Activated CD4-positive, CD25-positive, alpha-beta regulatory T cell (primary cell): ENCODE data around the gene NNAT.

Source experiments
- DNase-seq, 4 experiments: peaks; one replicate each; lab custom pipeline; 2025; lab: John Stamatoyannopoulos, UW

The NNAT gene

DNA sequence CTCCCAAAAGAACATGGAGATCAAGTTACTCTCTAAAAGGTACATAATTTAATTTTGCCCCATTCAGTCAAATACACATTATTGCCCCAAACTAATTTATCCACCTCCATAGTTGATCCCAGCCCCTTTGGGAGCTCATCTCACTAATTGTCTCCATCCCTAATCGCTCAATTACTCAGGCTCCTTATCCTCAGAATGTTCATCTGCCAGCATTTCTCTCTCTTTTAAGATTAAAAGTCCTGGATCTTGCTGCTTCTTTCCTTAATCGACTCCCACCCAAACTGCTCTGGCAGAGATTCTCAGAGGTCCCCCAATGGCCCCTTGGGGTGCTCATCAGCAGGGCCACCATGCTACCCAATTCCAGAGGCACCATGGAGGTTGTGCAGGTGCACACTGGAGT is 18.4 kb upstream of the NNAT start:
- no peak for DNase-seq

DNA sequence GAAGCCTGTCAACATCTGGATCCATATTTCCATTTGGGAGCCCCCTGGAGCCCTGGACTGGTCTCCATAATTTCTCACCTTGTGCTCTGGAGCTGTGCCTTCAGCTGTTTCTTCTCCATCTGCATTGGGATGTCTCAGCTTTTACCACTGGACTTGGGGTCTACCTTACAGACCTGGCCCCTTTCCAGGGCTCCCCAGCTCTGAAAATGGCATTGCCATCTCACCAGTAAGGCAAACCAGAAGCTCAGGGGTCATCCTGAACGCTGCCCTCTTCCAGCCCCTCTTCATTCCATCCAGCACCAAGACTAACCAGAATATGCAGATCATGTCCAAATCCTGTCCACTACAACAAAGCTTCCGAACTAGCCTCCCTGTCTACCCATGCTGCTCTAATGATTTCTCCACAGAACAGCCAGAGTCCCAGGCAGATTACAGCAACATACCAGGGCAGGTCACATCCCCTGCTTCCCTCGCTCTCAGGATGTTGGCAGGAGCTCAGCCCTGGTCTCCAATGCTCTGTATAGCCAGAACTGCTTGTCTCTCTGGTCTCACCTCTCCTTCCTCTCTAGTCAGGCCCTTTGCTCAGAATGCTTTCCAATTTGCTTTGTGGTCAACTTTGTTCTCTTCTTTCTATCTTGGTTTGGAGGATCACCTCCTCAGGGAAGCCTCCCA is 17.7 kb upstream of the NNAT start:
- no peak for DNase-seq

DNA sequence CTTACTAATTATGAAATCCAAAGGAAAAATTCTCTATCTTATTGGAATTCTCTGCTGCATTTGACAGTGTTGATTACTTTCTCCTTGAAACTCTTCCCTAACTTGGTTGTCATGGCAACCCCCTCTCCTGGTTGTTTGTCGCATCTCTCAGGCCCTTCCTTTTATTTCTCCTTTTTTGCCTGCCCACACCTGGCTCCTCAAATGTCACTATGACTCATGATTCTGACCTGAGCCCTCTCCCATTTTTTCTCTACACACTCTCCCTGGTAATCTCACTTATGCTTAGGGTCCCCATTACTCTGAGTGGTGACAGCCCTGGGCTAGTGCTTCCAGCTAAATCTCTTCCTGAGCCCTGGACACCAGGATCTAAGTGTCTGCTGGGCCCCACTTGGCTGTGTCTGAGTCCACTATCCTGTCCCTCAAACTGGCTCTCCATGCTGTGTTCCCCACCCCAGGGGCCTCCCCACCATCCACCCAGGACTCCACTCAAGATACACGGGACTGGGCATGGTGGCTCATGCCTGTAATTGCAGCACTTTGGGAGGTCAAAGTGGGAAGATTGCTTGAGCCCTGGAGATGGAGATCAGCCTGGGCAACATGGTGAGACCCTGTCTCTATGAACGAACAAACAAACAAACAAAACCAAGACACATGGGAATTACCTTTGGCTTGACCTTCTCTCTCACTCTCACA is 16.5 kb upstream of the NNAT start:
- DNase-seq: no peak

DNA sequence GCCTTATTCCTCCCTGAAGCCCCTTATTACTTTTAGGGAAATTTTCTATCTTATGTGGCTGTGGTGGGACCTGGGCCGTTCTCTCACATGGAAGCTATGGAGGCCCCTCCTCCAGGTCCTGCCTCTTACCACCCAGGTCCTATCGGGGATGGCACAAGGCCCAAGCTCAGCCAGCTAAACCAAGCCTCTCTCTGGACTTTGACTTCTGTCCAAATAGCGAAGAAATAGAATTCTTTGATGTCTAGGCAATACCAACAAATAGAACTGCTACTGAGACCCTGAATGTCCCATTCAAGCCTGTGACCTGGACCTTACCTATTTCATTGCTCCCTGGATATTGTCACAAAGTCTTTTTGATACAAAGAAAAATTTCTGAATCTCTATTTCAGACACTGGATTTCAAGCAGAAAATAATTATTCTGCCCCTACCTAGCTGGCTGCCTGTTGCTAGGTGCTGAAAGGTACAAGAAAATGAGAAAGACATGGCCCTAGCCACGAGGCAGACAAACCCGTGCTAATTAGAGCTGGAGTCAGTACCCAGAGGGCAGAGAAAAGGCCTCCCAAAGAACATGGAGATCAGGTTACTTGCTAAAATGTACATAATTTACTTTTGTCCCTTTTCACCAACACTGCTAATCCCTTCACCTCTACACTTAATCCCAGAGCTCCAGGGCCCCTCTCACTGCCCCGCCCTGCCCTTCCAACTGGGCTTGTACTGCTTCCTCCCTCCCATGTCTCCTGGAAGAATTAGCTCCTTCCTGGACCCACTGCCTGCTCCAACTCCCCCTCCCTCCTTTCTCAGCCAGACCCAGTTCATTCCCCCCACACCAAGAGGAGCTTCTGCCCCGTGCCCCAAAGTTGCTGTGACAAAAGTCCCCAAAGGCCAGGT is 15.5 kb upstream of the NNAT start:
- no peak for DNase-seq

DNA sequence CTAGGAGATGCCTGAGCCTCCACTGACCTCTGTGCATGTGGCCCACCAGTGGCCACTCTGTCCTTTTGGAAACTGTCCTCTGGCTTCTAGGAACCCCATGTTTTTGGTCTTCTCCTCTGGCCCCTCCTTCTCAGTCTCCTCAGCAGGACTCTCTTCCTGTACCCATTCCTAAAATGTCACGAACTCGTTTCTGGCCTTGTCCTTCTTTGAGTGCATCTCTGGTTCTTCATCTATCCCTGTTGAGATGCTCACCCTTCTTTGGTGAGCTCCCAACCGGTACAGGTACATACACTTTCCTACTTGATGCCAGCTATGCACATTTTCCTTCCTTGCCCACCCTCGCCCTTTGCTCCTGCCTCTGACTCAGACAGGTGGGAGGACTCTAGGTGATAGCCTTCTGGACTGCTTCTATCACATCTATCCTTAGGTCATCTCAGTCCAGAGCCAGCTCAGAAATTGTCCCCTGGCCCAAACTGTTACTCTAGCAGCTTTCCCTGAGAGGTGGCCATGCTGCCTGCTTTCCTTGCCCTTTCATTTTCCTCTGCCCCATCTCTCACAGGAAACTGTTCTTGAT is 14.8 kb upstream of the NNAT start:
- no peak for DNase-seq

DNA sequence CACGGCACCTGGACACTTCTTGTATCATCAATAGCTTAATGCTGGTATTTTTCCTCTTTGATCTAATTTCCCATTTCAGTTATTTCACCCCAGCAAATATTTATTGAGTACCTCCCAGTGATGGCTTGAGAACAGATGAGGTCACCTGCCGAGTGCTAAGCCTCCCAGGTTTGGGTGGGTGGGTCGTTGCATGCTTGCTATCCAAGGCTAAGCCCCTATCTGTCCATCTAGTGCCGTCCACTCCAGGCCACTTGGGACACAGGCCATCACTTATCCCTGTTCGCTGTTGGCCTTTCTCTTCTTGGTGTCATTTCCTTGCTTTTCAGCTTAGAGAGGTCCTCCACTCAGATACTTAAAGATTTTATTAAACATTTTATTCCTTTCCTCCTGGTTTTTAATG is 10.8 kb upstream of the NNAT start:
- no peak for DNase-seq

DNA sequence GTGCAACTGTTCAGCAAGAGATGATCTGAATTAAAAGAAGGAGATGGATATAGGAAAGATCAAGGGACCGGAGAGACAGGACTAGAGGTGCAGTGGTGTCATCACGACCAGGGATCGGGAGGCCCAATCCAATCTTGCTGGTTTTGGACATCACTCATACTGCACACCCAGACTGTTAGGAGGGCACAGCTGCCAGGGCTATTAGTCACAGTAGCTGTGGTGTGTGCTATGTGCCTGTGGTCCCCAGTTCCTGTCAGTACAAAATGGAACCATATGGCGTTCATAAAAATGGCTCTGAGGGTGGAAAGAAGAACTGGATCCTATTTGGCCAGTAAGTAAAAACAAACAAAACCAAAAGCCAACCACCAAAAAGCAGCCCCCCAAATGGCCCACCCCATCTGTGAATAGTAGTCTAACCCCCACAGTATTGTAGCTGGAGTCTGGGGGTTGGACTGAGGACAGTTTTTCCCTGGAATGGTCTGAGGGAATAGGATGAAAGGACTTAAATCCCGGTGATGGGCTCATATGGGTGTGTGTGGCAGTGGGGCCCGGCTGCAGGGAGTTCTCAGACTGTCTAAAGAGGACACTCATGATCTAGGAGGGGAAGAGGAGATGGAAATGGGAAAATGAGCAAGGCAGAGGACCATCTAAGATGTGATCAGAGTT is 9.3 kb upstream of the NNAT start:
- DNase-seq: no peak

DNA sequence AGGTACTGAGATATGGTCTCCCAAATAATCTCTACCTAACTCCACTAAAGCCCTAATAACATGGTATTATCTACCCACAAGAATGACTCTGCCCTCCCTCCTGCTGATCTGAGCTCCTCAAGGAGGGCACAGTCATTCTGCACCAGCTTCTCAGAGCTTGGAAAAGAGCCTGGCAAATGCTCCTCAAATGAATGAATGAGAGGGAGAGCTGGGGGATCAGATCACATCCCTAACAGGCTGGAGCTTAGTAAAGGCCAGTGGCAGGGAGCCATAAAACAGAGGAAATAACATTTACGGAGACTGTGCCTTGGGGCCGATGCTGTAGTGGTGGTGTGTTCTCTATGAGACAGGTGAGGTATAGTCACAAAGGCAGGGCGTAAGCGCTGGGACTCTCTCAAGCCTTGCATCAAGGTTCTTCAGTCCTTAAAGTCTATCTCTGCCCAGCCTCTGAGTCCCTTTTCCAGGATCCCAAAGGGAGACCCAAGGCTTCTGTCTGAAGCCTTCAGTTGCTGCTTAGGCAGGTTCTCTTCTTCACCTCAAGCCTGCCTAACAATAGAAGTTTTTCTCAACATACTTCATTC is 7.2 kb upstream of the NNAT start:
- DNase-seq: no peak

DNA sequence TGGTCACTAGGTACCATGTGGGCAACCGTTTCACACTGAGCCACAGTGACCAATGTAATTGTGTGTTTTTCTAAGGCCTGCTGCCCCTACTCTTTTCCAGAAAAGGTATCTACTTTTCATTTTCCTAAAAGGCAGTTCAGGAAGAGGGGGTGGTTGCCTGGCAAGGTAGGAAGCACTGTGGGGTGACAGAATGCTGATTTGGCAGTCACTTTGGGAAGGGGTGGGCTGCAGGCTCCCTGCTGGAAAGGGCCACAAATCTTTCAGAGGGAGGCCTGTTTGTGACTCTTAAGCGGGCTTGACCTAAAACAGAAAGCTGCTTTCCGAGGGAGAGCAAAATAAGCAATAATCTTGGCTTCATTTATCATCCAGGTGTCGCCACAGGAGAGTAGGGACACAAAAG is 5.2 kb upstream of the NNAT start:
- no peak for DNase-seq

DNA sequence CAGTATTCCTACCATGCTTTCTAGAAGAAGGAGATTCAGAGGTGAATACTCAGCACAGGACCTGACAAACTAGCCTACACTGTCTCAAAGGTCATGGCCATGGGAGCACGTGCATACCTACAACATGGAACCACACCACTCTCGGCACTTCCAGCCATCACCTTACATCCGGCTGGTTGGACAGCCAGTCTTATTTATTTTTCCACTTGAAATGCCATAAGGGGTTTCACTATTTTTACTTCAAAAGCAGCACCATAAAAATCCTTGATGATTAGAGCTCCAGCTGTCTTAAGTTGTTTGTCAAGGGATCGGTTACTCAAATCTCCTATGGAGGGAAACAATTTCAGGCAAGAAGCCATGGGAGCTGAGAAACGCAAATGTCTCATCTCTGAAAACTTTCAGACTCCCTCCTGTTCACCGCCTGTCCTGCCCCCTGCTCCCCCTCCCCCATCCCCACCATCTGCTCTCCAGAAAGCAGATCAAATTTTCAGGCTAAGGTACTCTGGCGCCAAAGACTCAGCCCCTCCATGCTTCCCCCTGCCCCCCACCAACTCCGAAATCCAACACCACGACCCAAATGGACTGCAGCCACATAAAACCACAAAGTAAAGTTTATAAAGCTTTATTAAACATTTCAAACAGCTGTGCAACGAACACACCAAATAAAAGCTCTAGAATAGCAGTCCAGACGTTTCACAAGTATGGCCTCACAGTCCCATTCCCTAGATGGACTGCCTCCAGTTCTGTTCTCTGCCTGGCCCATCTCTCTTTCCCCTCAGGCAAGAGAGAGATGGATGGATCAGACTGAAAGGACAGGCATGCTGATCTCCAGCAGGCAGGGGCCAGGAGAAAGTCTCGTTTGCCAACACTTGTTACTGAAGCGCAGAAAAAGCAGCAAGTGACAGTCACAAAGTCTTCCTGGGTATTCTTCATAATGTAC is 4.0 kb upstream of the NNAT start:
- no peak for DNase-seq

DNA sequence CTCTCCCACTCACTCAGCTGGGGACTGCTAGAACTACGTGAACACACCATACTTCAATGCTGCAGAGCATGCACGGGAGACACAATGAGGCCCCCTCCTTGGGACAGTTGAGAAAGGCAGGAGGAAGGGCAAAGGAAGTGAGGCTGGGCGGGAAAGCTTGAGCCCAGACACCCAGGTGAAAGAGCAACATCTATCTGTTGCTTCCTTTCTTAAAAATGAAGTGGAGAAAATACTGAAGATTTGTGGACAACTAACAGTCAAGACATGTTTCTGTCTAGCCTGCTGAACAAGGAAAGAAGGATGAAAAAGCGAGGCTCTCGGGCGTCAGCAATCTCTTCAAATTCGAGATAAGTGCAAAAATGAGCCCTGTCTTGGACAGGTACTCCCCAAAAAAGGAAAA is 3.0 kb upstream of the NNAT start:
- no peak for DNase-seq

DNA sequence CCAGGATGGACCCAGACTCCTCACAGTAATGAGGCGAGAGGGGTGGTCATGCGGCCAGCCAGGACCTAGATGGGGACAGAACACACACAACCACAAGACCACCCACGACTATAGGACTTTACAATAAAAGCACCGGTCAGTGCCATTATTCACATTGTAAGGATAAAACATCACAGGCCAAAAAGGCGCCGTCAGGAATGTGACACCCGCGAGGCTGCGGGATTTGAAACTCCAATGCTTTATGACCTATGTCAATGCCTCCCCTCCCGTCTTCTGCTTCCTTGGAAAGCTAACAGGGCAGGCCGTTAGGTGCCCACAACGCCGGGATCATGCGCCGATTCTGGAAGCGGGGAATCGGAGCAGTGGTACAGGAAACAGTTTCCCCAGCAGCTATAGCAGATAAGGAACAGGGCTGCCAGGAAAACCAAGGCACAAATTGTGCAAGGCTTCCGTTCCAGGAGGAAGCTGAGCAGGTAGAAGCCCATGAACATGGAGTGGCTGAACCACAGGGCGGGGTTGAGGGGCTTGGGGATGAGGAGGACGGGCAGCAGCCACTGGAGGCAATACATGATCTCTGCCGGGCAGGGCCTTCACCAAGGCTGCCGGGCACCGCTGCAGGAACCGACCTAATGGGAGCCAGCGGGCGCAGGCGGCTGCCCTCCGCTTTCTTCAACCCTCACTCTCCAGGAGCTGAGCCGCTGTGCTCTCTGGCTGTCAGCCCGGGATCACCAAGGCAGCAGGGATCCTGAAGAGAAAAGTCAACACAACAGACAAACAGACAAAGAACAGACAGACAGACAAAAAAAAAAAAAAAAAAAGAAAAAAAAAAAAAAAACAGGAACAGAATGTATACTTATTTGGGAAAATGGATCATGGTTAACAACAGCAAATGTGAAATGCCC is 2.2 kb upstream of the NNAT start:
- DNase-seq: no peak

DNA sequence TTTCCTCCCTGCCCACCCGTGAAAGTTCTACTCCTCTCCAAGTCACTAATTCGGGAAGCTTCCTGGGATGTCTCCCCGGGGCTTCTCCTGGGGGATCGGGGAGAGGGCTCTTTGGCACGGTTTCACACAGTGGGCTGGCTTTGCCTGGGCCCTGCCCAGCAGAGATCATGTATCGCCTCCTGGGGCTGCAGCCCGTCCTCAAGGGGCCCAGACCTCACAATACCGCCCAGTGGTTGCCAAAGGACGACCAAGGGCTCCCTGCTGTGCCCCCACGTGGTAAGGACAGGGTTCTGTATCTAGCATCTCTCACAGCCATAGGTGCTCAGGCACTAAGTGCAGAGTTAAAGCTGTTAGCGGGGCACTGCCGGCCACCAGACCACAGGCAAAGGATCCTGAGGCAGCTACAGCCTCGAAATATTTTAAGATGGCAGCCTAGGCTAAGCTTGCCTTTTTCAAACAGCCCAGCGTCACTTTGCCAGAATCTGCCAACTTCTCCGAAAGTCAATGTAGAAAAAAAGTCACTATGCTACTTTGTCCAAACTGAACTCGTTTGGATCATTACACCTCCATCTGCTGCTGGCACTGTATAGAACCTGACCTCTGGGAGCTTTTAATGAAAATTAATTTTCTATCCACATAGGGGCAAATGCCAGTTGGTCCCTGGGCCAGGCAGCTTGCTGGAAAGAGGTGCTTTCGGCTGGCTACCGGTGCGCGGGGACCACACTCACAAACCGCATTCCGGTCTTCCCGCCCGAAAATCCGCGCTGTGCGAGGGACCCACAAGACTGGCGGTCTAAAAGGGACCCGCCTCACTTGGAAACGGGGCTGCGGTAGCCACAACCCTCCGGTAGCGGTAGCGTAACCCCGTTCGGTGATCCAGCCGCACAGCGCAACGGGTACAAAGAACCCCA is 1.3 kb upstream of the NNAT start:
- no peak for DNase-seq

DNA sequence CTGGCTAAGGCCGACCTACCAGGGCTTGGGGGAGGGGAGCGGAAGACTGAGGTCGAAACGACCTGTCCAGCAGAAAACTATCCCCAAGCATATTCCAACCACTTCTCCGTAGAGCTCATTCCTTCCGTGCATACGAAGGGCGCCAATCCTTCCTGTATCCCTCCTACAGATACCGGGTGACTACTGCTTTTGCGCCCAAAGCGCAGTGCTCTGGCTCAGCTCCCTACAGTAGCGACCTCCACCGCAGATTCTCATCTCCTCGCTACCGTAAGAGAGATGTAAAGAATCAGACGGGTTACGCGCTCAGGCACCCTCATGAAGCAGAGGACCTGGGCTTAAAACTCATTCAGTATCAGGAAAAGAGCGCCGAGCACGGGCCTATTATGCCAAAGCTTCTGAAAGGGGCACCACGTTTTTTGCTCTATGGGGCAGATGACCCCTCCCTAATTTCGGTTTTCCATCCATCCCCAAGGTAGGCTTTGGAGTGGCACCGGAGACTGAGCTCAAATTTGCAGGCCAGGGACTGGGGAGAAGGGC is 563 bp upstream of the NNAT start:
- no peak for DNase-seq

DNA sequence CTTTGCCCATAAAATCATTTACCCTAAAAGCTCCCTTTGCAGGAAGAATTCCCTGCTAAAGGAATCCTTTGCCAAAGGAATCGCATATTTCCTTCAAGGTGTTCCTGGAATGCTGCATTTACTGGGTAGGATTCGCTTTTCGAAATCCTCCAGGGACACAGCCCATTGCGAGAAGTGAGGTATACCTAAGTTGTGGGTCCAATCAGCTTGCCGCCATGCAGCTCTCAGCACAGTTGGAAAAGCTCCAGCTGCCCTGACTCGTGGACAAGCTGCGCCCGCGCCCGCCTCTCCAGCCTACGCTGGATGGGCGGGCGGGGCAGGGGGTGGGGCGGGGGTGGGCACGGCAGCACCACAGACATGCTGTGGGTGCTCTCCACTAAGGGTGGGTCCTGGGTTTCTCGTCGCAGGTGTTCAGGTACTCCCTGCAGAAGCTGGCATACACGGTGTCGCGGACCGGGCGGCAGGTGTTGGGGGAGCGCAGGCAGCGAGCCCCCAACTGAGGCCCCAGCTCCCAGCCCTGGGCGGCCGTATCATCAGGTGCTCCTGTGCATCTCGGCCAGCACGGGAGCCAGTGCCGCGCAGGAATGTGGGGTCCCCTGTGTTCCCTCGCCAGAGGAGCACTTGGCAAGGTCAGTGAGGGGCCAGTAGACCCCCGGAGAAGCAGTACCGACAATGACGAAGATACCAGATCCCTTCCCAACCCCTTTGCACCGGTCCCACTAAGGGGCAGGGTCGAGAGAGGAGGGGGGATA is 1.4 kb downstream of the NNAT start:
- no peak for DNase-seq

DNA sequence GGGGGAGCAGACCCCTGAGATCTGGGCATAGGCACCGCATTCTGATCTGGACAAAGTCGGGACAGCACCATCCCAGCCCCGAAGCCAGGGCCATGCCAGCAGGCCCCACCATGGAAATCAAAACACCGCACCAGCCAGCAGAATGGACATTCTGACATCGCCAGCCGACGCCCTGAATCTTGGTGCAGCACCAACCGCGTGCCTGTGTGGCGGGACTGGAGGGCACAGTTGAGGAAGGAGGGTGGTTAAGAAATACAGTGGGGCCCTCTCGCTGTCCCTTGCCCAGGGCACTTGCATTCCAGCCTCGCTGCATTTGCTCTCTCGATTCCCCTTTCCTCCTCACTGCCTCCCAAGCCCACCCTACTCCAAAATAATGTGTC is 2.0 kb downstream of the NNAT start:
- DNase-seq: no peak

DNA sequence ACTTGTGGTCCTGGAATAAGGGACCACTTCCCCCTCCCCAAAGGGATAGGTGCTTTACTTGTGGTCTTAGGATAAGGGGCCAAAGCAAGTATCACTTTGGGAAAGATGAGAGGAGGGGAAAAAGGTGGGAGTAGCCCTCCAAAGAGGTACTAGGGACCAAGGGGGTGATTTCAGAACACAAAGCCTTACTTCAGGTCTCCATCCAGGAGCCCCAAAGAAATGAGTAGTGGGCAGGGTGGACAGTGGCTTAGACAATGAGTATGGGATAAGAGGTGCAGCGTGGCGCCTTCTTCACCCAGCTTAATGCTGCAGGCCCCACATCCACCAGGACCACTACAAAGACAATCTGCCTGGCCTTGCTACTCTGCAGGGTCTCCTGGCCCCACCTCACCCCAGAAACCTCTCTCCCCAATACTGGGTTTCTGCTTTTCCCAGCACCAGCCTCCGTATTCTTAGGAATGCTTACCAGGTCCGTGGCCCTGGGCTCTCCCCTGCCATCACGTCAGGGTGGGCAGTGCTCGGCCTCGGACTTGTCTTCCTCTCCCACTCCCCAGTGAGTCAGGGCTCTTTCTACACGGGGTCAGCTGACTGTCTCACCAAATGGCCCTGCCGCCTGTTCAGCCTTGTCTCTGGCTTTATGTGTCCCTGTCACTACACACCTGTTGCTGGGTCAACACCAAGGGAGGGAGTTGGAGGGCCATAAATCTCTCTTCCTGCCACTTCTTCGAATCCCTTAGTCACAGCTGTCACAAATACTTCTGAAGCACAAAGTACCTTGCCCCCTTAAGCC is 3.1 kb downstream of the NNAT start:
- DNase-seq: no peak
